ENCODE data around the gene CFAP99. TPM values are rescaled to one million over a fixed set of nuclear protein-coding genes. Genes with fewer than 3 reads are reported as not detected.

Gene CFAP99
- total RNA-seq, 1 experiment from 2014 or later = not detected

GRCh38 chr4:2432991-2433530 lies 14.3 kb downstream of the CFAP99 start:
- Histone ChIP-seq H3K27me3 (no peaks in the 10 kb centered on the region), H3K36me3 (no peaks in the 10 kb centered on the region), H3K4me3 (no peak overlapping the region), H3K9me3 (no peaks in the 10 kb centered on the region)
- peak; percentile 58 for DNase-seq

- Histone ChIP-seq H3K36me3 (no peaks in the 10 kb centered on the region), H3K9me3 (no peaks in the 10 kb centered on the region), H3K27me3 (no peaks in the 10 kb centered on the region), H3K4me3 (no peak overlapping the region)
- no peak for DNase-seq
These were observed 15.0 kb downstream of the CFAP99 start for GRCh38 chr4:2433609-2434350.

DNA sequence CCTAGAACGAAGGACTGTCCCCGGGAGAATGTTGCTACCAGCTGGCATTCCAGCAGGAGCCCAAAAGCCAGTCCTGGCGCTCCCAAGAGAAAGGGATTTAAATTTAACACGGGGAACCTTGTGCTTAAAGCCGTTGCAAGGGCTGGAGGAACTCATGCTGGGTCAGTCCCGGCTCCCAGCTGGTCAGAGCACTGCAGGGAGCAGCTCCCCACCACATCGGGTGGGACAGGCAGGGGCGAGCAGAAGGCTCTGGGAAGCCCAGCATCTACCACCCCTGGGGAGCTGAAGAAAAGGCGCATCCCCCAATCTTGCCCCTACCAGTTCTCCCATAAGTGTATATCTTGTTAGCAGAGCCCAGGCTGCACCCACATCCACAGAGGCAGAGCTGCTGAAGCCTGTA lies 15.7 kb downstream of the CFAP99 start:
- no peaks in the 10 kb centered on the region for H3K9me3 ChIP-seq
- H3K36me3 ChIP-seq = no peaks in the 10 kb centered on the region
- no peak overlapping the region for H3K4me3 ChIP-seq
- DNase-seq = no peak
- H3K27me3 ChIP-seq = no peaks in the 10 kb centered on the region

GRCh38 chr4:2436301-2436700 lies 17.5 kb downstream of the CFAP99 start:
- H3K4me3 ChIP-seq = no peak overlapping the region
- no peaks in the 10 kb centered on the region for H3K9me3 ChIP-seq
- H3K27me3 ChIP-seq = no peaks in the 10 kb centered on the region
- no peak for DNase-seq
- H3K36me3 ChIP-seq = no peaks in the 10 kb centered on the region

- H3K9me3 ChIP-seq = no peaks in the 10 kb centered on the region
- H3K36me3 ChIP-seq = no peaks in the 10 kb centered on the region
- no peak for DNase-seq
- H3K4me3 ChIP-seq = no peak overlapping the region
- H3K27me3 ChIP-seq = no peaks in the 10 kb centered on the region
These were observed 18.2 kb downstream of the CFAP99 start for GRCh38 chr4:2436761-2437474.

DNA sequence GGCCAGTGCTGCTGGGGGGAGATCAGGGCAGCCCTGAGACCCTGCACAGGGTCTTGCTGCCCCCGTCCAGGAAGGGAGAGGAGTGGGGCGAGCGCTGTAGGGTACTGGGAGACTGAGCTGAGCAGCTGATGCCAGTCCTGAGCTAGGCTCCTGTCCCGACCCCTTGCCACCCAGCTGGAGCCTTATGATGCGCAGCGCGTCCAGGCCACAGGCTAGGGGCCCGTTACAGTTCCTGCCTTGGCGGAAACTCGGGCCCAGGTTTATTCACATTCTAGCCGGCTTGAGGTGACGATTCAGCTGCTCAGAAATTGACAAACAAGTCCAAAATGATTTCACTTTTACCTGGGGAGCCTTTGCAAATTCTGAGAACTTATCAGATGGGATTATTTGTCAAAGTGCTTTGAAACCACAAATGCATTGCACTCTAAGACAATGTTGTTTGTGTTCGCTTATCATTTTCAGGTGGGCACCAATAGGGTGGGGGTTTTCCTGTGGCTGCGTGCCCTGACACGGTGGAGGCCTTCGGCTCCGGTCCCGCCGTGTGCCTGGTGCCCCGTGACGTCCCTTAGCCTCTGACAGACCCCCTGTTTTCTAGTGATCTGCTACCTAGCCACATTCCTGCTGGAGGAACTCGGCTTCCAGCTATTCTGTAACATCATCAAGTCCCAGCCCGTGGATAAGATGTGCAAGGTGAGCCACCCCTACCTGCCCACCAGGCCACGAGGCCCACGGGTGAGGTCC lies 18.9 kb downstream of the CFAP99 start:
- no peak for DNase-seq
- Histone ChIP-seq H3K27me3 (no peaks in the 10 kb centered on the region), H3K4me3 (no peak overlapping the region), H3K9me3 (no peaks in the 10 kb centered on the region), H3K36me3 (no peaks in the 10 kb centered on the region)

- H3K9me3 ChIP-seq = no peaks in the 10 kb centered on the region
- DNase-seq = no peak
- no peaks in the 10 kb centered on the region for H3K36me3 ChIP-seq
- no peak overlapping the region for H3K4me3 ChIP-seq
- no peaks in the 10 kb centered on the region for H3K27me3 ChIP-seq
These were observed 20.3 kb downstream of the CFAP99 start for GRCh38 chr4:2438822-2439718.

DNA sequence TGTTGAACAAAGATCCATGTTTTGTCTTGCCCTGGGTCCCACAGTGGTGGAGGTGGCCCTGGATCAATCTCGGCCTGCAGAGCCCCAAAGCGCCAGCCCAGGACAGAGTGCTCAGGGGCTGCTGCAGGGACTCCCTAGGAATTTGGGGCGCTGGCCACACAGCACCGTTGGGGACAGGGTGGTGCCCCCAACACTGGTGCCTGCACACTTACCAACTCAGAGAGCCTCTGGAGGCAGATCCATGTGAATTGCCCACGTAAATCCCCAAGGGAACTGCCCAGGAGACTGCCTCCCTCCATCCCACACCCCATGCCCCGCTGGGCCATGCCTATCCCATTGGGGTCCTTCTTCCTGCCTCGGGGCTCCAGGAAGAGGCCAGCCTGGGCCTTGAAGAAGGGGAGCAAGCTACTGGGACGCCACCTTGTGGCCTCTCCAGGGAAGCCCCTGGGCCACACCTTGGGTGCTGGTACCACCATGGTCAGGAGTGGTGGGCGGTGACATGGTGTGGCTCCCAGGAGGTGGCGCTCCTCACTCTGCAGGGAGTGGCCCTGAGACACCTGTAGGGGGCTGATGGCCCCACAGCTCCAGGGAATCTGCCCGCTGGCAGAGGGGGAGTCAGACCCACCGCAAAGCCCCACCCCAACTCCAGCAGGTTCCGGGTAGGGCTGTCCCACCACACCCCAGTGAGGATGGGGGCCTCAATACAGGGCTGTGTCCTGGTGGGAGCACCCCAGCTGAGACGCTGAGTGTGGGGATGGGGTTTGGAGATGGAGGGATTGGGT lies 22.8 kb downstream of the CFAP99 start:
- Histone ChIP-seq H3K4me3 (no peak overlapping the region), H3K9me3 (no peaks in the 10 kb centered on the region), H3K36me3 (no peaks in the 10 kb centered on the region), H3K27me3 (no peaks in the 10 kb centered on the region)
- peak; percentile 54 for DNase-seq

GRCh38 chr4:2442175-2442993 lies 23.6 kb downstream of the CFAP99 start:
- no peak overlapping the region for H3K4me3 ChIP-seq
- H3K27me3 ChIP-seq = no peaks in the 10 kb centered on the region
- H3K9me3 ChIP-seq = no peaks in the 10 kb centered on the region
- H3K36me3 ChIP-seq = no peaks in the 10 kb centered on the region
- no peak for DNase-seq

DNA sequence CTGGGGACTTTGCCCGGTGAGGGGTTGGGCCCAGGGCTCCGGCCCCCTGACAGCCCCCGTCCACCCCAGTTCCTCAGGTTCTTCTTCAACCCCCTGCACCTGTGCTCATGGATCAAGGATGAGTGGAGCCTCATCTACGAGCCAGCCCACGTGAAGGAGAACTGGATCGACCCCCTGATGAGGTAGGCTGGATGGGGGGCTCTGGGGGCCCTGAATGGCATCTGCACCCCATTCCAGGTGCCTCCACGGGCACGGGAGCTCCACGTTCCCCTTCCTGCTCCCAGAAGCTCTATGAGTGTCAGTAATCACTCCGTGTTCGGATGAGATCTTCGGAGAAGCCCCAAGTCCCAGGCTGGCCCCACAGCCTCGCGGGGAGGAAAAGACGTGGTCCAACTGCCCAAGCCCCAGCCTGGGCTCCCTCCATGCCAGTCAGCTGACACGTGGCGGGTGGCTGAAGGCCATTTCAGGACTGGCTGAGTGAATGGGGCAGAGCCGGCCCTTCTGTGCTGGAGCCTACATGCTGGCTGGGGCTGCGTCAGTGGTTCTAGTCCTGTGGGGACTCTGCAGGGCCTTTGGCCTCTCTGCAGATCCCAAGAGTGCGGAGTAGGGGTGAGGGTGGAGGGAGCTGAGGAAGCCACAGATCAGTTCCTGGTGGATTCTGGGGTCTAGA lies 24.4 kb downstream of the CFAP99 start:
- Histone ChIP-seq H3K4me3 (no peak overlapping the region), H3K36me3 (no peaks in the 10 kb centered on the region), H3K27me3 (no peaks in the 10 kb centered on the region), H3K9me3 (no peaks in the 10 kb centered on the region)
- DNase-seq = no peak

GRCh38 chr4:2443956-2444740 lies 25.4 kb downstream of the CFAP99 start:
- DNase-seq = no peak
- no peaks in the 10 kb centered on the region for H3K27me3 ChIP-seq
- no peak overlapping the region for H3K4me3 ChIP-seq
- no peaks in the 10 kb centered on the region for H3K36me3 ChIP-seq
- H3K9me3 ChIP-seq = no peaks in the 10 kb centered on the region

DNA sequence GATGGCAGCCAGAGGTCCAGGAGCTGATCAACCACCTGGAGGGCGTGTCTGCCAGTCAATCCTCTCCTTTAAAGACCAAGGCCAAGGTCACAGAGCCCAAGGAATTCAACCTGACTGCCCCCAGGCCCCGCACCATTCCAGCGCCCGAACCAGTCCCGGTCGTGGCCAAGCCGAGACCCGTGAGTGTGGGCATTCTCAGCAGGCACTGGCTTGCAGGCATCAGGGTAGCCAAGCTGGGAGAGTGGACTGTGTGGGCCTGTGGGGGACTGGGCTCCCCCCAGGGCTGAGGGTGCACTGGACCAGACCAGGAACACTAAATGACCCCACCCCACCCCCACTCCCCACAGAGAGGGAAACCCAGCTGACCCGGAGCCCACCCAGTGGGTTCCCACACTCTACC lies 26.4 kb downstream of the CFAP99 start:
- no peak overlapping the region for H3K4me3 ChIP-seq
- H3K27me3 ChIP-seq = no peaks in the 10 kb centered on the region
- no peaks in the 10 kb centered on the region for H3K36me3 ChIP-seq
- no peak for DNase-seq
- H3K9me3 ChIP-seq = no peaks in the 10 kb centered on the region

- Histone ChIP-seq H3K27me3 (no peaks in the 10 kb centered on the region), H3K36me3 (no peaks in the 10 kb centered on the region), H3K4me3 (no peak overlapping the region), H3K9me3 (no peaks in the 10 kb centered on the region)
- no peak for DNase-seq
These were observed 26.8 kb downstream of the CFAP99 start for GRCh38 chr4:2445571-2445970.

Data from MG63 (cell line).